GM23338 (cell line): ENCODE measurements around the gene DDX54. TPM values are rescaled to one million over a fixed set of nuclear protein-coding genes. Genes with fewer than 3 reads are reported as not detected.

Experiments
- ATAC-seq: fragments of 200-7000 bp; cut with Tn5 transposase; 3 replicates; pipeline ENCODE4 v1.9.1; 2020
- DNase-seq: peaks from one replicate; pipeline ENCODE4 v3.0.0-alpha.2; 2015; ENCODE audit warnings: low spot score
- H2AFZ ChIP-seq: fragments of 200-600 bp; sonication (generic); 2 replicates; pipeline ENCODE4 v1.8.0; 2016; ENCODE audit warnings: antibody characterized with exemption, mild to moderate bottlenecking, moderate library complexity
- H3F3A ChIP-seq: fragments of 200-600 bp; sonication (generic); replicated peaks from 2 replicates; pipeline ENCODE4 v1.8.0; 2017; ENCODE audit warnings: antibody characterized with exemption, mixed run types, low read depth
- H3K27ac ChIP-seq: fragments of 200-600 bp; sonication (generic); 2 replicates; pipeline ENCODE4 v1.6.1; 2016; ENCODE audit warnings: low read depth
- H3K27me3 ChIP-seq: fragments of 200-600 bp; sonication (generic); 2 replicates; pipeline ENCODE4 v1.8.0; 2016; ENCODE audit warnings: mild to moderate bottlenecking, mixed run types, moderate library complexity; ENCODE audit not compliant: insufficient read depth
- H3K36me3 ChIP-seq: fragments of 200-600 bp; sonication (generic); 2 replicates; pipeline ENCODE4 v1.8.0; 2016; ENCODE audit warnings: mild to moderate bottlenecking; ENCODE audit not compliant: insufficient read depth
- H3K4me1 ChIP-seq: fragments of 200-600 bp; sonication (generic); 2 replicates; pipeline ENCODE4 v1.8.0; 2016; ENCODE audit warnings: mild to moderate bottlenecking, moderate library complexity; ENCODE audit not compliant: insufficient read depth
- H3K4me2 ChIP-seq: fragments of 200-600 bp; sonication (generic); 2 replicates; pipeline ENCODE4 v1.7.1; 2017; ENCODE audit warnings: mixed run types
- H3K4me3 ChIP-seq: fragments of 200-600 bp; sonication (generic); 2 replicates; pipeline ENCODE4 v1.6.1; 2016; ENCODE audit warnings: mixed run types
- H3K79me2 ChIP-seq: fragments of 200-600 bp; sonication (generic); replicated peaks from 2 replicates; pipeline ENCODE4 v1.8.0; 2017; ENCODE audit warnings: mild to moderate bottlenecking; ENCODE audit not compliant: insufficient read depth
- H3K9me2 ChIP-seq: fragments of 200-600 bp; sonication (generic); 2 replicates; pipeline ENCODE4 v1.8.0; 2017; ENCODE audit not compliant: insufficient read depth
- H4K20me1 ChIP-seq: fragments of 200-600 bp; sonication (generic); replicated peaks from 2 replicates; pipeline ENCODE4 v1.8.0; 2017; ENCODE audit warnings: mild to moderate bottlenecking; ENCODE audit not compliant: insufficient read depth
- H3K27ac Mint-ChIP-seq: 2 replicates; pipeline ENCODE4 v1.8.0; 2020; ENCODE audit warnings: inconsistent platforms, mild to moderate bottlenecking, moderate library complexity, mixed read lengths
- H3K27me3 Mint-ChIP-seq: 3 replicates; pipeline ENCODE4 v1.8.0; 2022; ENCODE audit warnings: low read depth, mild to moderate bottlenecking, moderate library complexity, mixed read lengths, inconsistent platforms; ENCODE audit not compliant: insufficient read depth, poor library complexity
- H3K36me3 Mint-ChIP-seq: 3 replicates; pipeline ENCODE4 v1.8.0; 2021; ENCODE audit warnings: low read depth, mild to moderate bottlenecking, inconsistent platforms, moderate library complexity, mixed read lengths
- H3K4me1 Mint-ChIP-seq: 3 replicates; pipeline ENCODE4 v1.8.0; 2020; ENCODE audit warnings: mild to moderate bottlenecking, inconsistent platforms, mixed read lengths
- H3K4me3 Mint-ChIP-seq: 3 replicates; pipeline ENCODE4 v1.8.0; 2021; ENCODE audit warnings: moderate library complexity, mild to moderate bottlenecking, inconsistent platforms, mixed read lengths
- H3K9me3 Mint-ChIP-seq: 3 replicates; pipeline ENCODE4 v1.8.0; 2020; ENCODE audit warnings: moderate library complexity, mild to moderate bottlenecking, inconsistent platforms, mixed read lengths
- CREB1 ChIP-seq: fragments of 250-450 bp; sonication (Bioruptor Pico); IDR thresholded peaks from 2 replicates; pipeline ENCODE4 v1.5.0; 2020; ENCODE audit warnings: low read depth, mild to moderate bottlenecking, moderate library complexity
- CTCF ChIP-seq, 2 experiments: fragments of 200-600 bp in 1 of 2; sonication (generic) in 1 of 2; conservative IDR thresholded peaks; 2 replicates each; pipeline versions ENCODE4 v1.5.1 to v1.6.1; 2016 to 2017; ENCODE audit warnings: antibody characterized with exemption in 2 of 2, low read depth in 2 of 2, mild to moderate bottlenecking in 2 of 2, moderate library complexity in 1 of 2
- ETS1 ChIP-seq: IDR thresholded peaks from 2 replicates; pipeline ENCODE4 v1.6.1; 2016; ENCODE audit warnings: antibody characterized with exemption
- NANOG ChIP-seq: IDR thresholded peaks from 2 replicates; pipeline ENCODE4 v1.6.1; 2016; ENCODE audit warnings: antibody characterized with exemption, borderline replicate concordance
- POLR2AphosphoS5 ChIP-seq: IDR thresholded peaks from 2 replicates; pipeline ENCODE4 v1.6.1; 2016; ENCODE audit warnings: antibody characterized with exemption, low read depth
- STAT1 ChIP-seq: IDR thresholded peaks from one replicate; pipeline ENCODE4 v1.6.1; 2016; ENCODE audit warnings: antibody characterized with exemption; ENCODE audit not compliant: unreplicated experiment
- ZNF114 ChIP-seq: fragments of 250-450 bp; sonication (Bioruptor Pico); IDR thresholded peaks from 2 replicates; pipeline ENCODE4 v1.5.0; 2020; ENCODE audit warnings: mild to moderate bottlenecking, moderate library complexity
- ZNF331 ChIP-seq: fragments of 250-450 bp; sonication (Bioruptor Pico); IDR thresholded peaks from 2 replicates; pipeline ENCODE4 v1.5.0; 2020; ENCODE audit warnings: low read depth, mild to moderate bottlenecking, moderate library complexity
- ZNF462 ChIP-seq: fragments of 250-450 bp; sonication (Bioruptor Pico); IDR thresholded peaks from 2 replicates; pipeline ENCODE4 v1.5.0; 2020; ENCODE audit warnings: mild to moderate bottlenecking, moderate library complexity
- polyA plus RNA-seq: library from polyadenylated mRNA; unstranded; fragments of >200 nt; fragmentation: Nextera tagmentation; extraction: Ambion mirVana; gene quantifications from 2 replicates; pipeline ENCODE4 v1.2.1, GENCODE V29; 2016
- total RNA-seq: library from RNA; depleted of rRNA; stranded (reverse); fragments of >200 nt; shearing (Covaris generic); gene quantifications from 2 replicates; pipeline ENCODE4 v1.2.3, GENCODE V29; 2014

DDX54 gene
- total and polyA plus RNA-seq, 2 experiments from 2014 or later, result 84.1 to 89.4 TPM

DNA sequence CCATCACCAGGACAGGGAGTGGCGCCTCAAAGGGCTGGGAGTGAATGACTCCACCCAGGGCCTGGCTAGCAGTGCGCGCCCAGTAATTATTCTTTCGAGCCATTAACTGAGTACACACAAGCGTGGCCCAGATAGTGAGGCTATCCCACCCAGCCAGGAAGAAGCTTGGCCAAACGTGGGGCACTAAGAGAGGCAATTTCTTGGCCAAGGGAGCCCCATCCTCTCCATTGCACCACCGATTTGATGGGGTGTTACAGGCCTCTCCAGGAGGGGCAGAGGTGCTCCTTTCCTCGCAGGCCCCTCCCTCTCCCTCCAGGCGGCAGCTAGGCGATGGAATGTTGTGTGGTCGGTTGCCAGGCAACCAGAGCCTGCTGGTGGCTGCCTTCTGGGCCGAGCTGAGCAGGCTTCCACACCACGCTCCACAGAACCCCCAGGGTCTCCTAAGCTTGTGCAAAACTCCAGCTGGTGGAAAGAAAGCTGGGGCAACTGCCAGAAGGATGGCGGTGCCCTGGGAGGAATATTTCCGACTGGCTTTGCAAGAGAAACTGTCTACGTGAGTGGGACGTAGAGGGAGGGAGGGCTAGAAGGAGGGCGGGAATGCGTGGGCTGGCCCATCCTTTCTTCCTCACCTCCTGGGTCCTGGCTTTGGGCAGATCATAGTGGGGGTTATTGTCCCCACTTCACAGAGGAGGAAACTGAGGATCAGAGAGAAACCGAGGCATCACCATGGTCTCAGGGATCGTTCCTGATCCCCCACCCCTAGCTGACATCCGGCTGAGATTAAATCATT, 35.7 kb downstream of the DDX54 start, which contains the start of gene CFAP73:
TSS of gene CFAP73 (plus strand) at position 364 of the 790 bp plus-strand sequence. CDS start at position 498, 134 bp downstream.
- Histone ChIP-seq H3K36me3 (no peaks in the 10 kb centered on the region), H3K4me2 (peak within 1 kb of the TSS; percentile 84), H3K27me3 (peaks cover 31% of the 10 kb centered on the region), H3K27ac (no peak within 1 kb of the TSS), H3K79me2 (no peaks in the 10 kb centered on the region), H3K4me1 (peaks cover 25% of the 10 kb centered on the region), H3K9me2 (no peaks in the 10 kb centered on the region), H2AFZ (peak within 1 kb of the TSS; percentile 95), H4K20me1 (no peaks in the 10 kb centered on the region; the same call in 1 of the 2 replicates), H3F3A (peaks cover 19% of the 10 kb centered on the region; the same call in 1 of the 2 replicates), H3K4me3 (peak within 1 kb of the TSS; percentile 53)
- ATAC-seq (peak; percentile 76), DNase-seq (peak; percentile 98)
- Mint-ChIP-seq H3K27me3 (peaks cover 24% of the 10 kb centered on the region), H3K4me1 (peaks cover 28% of the 10 kb centered on the region), H3K4me3 (peak within 1 kb of the TSS; percentile 55), H3K27ac (no peak within 1 kb of the TSS), H3K9me3 (peaks cover 8% of the 10 kb centered on the region; the same call in 2 of the 3 replicates), H3K36me3 (peaks cover 4% of the 10 kb centered on the region; the same call in 2 of the 3 replicates)
- TF ChIP-seq ETS1 (no peak), CTCF (conservative IDR thresholded peaks at IDR 0.05; ENCODE audit: low read depth in 2 of 2) (0 out of 4 replicates have a peak, but pooled peaks have one; percentile 10 to 12), NANOG (no peak)

GRCh38 chr12:113146999-113147398, 38.3 kb downstream of the DDX54 start:
- no peak overlapping the region for H3K4me2 ChIP-seq
- peaks cover 13% of the 10 kb centered on the region for H3K4me1 ChIP-seq
- H3K4me3 Mint-ChIP-seq, result no peak overlapping the region
- TF ChIP-seq ZNF462 (CRISPR knock-in tag) (no peak), ZNF114 (CRISPR knock-in tag) (no peak), POLR2AphosphoS5 (no peak), NANOG (no peak), ZNF331 (no peak), CREB1 (CRISPR knock-in tag) (no peak), STAT1 (no peak)

More at GRCh38 chr12:113146999-113147398, 38.3 kb downstream of the DDX54 start:
- Mint-ChIP-seq H3K27ac (no peak overlapping the region), H3K4me1 (peaks cover 21% of the 10 kb centered on the region), H3K9me3 (peaks cover 8% of the 10 kb centered on the region; the same call in 2 of the 3 replicates), H3K27me3 (peaks cover 10% of the 10 kb centered on the region), H3K36me3 (peaks cover 4% of the 10 kb centered on the region; the same call in 2 of the 3 replicates)
- DNase-seq, result no peak
- ATAC-seq, result no peak
- no peaks in the 10 kb centered on the region for H3K9me2 ChIP-seq
- H4K20me1 ChIP-seq, result no peaks in the 10 kb centered on the region
- no peak overlapping the region for H2AFZ ChIP-seq
- H3K27me3 ChIP-seq, result peaks cover 13% of the 10 kb centered on the region
- 0 out of 2 replicates have a peak, but pooled peaks cover 2% of the 10 kb centered on the region for H3F3A ChIP-seq
- H3K27ac ChIP-seq, result no peak overlapping the region
- H3K4me3 ChIP-seq, result no peak overlapping the region
- no peaks in the 10 kb centered on the region for H3K79me2 ChIP-seq
- no peaks in the 10 kb centered on the region for H3K36me3 ChIP-seq
